WERI-Rb-1 (cell line): ENCODE results near the gene PCDHGB7.

Experiments used
- DNase-seq: peaks from one replicate; pipeline ENCODE4 v3.0.0-alpha.2; 2020
- H3K27ac ChIP-seq: fragments of 250-450 bp; sonication (Bioruptor Pico); 2 replicates; pipeline ENCODE4 v1.5.1; 2020; ENCODE audit warnings: mild to moderate bottlenecking, moderate library complexity
- H3K27me3 ChIP-seq: fragments of 250-450 bp; sonication (Bioruptor Pico); 2 replicates; pipeline ENCODE4 v1.5.1; 2021; ENCODE audit warnings: mild to moderate bottlenecking, low read depth, moderate library complexity; ENCODE audit not compliant: insufficient read depth, severe bottlenecking
- H3K36me3 ChIP-seq: fragments of 250-450 bp; sonication (Bioruptor Pico); 2 replicates; pipeline ENCODE4 v1.5.1; 2020; ENCODE audit warnings: mild to moderate bottlenecking, moderate library complexity
- H3K4me3 ChIP-seq: 2 replicates; pipeline ENCODE4 v1.5.1; 2011; ENCODE audit warnings: low read depth, mild to moderate bottlenecking, control low read depth, low read length
- H3K9me3 ChIP-seq: fragments of 250-450 bp; sonication (Bioruptor Pico); 2 replicates; pipeline ENCODE4 v1.5.1; 2021; ENCODE audit warnings: mild to moderate bottlenecking, moderate library complexity; ENCODE audit not compliant: severe bottlenecking
- TF ChIP-seq, protein P1 (sequence below): IDR thresholded peaks from 2 replicates; pipeline ENCODE4 v1.5.1; 2011; ENCODE audit warnings: low read depth, mild to moderate bottlenecking, control low read depth, inconsistent platforms, low read length

PCDHGB7 gene

DNA sequence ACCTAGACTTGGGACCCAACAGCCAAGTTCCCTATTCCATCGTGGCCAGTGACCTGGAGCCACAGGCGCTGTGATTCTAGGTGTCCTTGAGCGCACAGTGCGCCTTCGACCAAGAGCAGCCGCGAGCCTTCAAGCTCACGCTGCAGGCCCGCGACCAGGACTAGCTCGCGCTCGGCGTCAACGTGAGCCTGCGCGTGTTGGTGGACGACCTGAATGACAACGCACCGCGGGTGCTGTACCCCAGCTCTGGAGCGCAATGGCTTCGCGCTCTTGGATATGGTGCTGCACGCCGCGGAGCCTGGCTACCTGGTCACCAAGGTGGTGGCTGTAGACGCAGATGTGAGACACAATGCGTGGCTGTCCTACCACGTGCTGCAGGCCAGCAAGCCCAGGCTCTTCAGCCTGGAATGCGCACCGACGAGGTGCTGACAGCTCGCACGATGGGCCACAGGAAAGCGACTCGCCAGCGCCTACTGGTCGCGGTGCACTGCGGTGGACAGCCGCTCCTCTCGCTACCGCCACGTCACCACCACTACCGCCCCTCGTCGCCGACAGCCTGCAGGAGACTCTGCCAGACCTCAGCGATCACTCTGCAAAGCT, 24.2 kb downstream of the PCDHGB7 start:
- no peaks in the 10 kb centered on the region for H3K9me3 ChIP-seq
- no peaks in the 10 kb centered on the region for H3K27me3 ChIP-seq
- H3K4me3 ChIP-seq: no peak overlapping the region
- TF ChIP-seq, protein P1, sequence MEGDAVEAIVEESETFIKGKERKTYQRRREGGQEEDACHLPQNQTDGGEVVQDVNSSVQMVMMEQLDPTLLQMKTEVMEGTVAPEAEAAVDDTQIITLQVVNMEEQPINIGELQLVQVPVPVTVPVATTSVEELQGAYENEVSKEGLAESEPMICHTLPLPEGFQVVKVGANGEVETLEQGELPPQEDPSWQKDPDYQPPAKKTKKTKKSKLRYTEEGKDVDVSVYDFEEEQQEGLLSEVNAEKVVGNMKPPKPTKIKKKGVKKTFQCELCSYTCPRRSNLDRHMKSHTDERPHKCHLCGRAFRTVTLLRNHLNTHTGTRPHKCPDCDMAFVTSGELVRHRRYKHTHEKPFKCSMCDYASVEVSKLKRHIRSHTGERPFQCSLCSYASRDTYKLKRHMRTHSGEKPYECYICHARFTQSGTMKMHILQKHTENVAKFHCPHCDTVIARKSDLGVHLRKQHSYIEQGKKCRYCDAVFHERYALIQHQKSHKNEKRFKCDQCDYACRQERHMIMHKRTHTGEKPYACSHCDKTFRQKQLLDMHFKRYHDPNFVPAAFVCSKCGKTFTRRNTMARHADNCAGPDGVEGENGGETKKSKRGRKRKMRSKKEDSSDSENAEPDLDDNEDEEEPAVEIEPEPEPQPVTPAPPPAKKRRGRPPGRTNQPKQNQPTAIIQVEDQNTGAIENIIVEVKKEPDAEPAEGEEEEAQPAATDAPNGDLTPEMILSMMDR: no peak
- DNase-seq: no peak
- no peaks in the 10 kb centered on the region for H3K36me3 ChIP-seq
- H3K27ac ChIP-seq: no peak overlapping the region

DNA sequence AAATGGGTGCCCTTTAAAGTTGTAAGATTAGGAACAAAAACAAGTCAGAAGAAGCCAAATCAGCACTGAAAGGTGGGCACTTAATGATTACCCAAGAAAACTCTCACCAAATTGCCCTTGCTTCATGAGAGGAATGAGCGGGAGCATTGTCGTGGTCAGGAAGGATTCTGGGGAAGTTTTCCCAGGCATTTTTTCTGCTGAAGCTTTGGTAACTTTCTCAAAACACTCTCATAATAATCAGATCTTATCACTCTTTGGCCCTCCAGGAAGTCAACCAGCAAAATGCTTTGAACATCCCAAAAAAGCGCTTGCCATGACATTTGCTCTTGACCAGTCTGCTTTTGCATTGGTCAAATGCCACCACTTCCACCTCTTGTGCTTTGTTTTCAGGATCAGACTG, 47.9 kb downstream of the PCDHGB7 start:
- no peaks in the 10 kb centered on the region for H3K36me3 ChIP-seq
- no peaks in the 10 kb centered on the region for H3K9me3 ChIP-seq
- no peak overlapping the region for H3K27ac ChIP-seq
- TF ChIP-seq, protein P1: no peak
- DNase-seq: no peak
- no peaks in the 10 kb centered on the region for H3K27me3 ChIP-seq
- H3K4me3 ChIP-seq: no peak overlapping the region
